ENCODE data around the gene ZCWPW2. TPM values are rescaled to one million over a fixed set of nuclear protein-coding genes. Genes with fewer than 3 reads are reported as not detected.

Gene ZCWPW2
- total RNA-seq, 1 experiment from 2014 or later = 0.51 TPM

- no peak for DNase-seq (ENCODE audit: low spot score)
Measured at GRCh38 chr3:28574036-28574435, 225.5 kb downstream of the ZCWPW2 start.

GRCh38 chr3:28575100-28575745 is 226.7 kb downstream of the ZCWPW2 start:
- no peak for DNase-seq (ENCODE audit: low spot score)

Other genes with a start within 250 kb of the ZCWPW2 start
- 4.4 and 4.6 TPM in 2 replicates for gene CMC1, start 107.1 kb upstream of the ZCWPW2 start, total RNA-seq (2014; rRNA removed; shearing (Covaris generic))
- gene AZI2, start 103 bp downstream of the ZCWPW2 start, total RNA-seq (2014; rRNA removed; shearing (Covaris generic)) = 10.0 and 10.5 TPM in 2 replicates

Measured in HT-29 (cell line).